Activated CD8-positive, alpha-beta memory T cell treated with anti-CD3 and anti-CD28 coated beads for 1 hour (primary cell): ENCODE data around the gene PHLPP2.

ENCODE experiments used
- DNase-seq, 2 donors: peaks; one replicate each; pipeline ENCODE4 v3.0.0-alpha.2; 2020; ENCODE audit warnings: low read depth in 1 of 2; ENCODE audit errors: extremely low read depth in 1 of 2

The PHLPP2 gene

DNA sequence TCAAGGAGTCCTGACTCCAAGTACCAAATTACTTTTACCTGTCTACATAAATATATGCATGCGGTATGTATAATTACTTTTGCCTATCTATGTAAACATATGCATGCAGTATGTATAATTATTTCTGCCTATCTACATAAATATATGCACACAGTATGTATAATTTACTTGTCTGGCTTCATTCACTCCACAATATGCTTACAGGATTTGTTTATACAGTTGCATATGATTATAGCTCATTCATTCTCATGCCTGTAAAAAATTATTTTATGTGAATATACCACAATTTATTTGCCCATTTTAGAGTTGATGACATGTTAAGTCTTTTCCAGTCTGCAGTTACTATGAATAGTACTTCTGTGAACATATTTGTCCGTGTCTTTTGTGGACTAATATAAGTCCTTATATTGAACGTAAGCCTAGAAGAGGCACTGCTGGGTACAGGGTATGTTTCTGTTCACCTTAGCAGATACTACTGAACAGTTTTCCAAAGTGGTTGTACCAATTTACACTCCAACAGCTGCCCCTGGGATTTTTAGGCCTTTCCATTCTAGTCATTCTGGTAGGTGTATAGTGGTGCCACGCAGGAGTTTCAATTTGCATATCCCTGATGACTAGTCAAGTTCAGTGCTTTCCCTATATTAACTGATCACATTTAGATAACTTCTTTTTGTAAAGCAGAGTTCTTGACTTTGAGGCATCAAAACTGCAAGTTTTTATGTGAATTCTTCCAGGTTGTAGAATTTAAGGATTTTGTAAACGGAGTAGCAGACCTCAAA, 51.5 kb downstream of the PHLPP2 start:
- no peak for DNase-seq

DNA sequence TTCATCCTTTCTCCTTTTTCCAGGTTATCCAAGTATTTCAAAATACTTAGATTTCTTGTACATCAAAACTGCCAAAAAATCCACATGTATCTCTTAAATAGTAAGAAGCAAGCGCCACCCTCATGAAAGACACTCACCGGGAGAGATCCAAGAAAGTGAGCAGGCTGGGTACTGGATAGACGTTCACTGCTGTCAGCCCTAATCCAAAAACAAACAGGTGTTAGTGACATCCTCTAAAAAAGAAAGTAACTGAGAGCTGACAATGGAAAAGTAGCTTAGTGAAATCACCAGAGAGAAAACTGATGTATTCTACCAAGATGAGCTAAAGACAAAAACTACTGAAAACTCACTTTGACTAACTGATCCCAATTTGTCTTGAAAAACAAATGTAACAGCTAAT, 52.4 kb downstream of the PHLPP2 start:
- no peak for DNase-seq

DNA sequence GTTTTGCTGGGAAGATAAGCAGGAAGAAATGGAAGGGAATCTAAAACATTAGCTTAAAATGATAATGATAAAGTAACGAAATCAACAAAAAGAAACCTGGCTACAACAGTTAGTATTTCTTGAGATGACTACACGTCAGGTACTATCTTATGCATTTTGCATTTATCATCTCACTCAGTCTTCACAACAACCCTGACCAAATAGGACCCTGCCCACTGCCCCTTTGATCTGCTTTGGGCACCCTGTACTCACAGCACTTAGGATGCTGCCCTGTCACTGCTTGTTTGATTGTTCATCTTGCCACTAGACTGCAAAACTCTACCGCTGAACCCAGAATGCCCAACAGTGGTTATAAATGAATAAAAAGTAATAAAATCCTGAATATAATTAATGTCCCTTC, 53.3 kb downstream of the PHLPP2 start:
- no peak for DNase-seq

DNA sequence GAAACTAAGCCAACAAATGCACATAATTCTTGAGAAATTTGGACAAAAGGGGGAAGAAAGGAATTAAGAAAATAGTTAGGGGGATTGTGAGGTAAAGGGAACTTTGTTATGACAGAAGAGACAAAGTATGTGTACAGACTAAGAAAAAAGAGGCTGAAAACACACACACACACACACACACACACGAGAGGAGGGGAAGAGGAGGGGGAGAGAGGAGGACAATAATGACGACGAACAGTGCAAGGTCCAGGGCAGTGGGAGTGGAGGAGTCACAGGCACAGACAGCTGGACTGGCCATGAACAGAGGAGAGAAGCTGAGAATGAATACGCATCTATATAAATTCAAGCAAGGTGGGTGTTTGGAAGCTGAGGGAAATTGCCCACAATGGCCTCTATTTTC, 54.0 kb downstream of the PHLPP2 start:
- DNase-seq = no peak

- no peak for DNase-seq
Observed at GRCh38 chr16:71669926-71670536, 54.5 kb downstream of the PHLPP2 start.

DNA sequence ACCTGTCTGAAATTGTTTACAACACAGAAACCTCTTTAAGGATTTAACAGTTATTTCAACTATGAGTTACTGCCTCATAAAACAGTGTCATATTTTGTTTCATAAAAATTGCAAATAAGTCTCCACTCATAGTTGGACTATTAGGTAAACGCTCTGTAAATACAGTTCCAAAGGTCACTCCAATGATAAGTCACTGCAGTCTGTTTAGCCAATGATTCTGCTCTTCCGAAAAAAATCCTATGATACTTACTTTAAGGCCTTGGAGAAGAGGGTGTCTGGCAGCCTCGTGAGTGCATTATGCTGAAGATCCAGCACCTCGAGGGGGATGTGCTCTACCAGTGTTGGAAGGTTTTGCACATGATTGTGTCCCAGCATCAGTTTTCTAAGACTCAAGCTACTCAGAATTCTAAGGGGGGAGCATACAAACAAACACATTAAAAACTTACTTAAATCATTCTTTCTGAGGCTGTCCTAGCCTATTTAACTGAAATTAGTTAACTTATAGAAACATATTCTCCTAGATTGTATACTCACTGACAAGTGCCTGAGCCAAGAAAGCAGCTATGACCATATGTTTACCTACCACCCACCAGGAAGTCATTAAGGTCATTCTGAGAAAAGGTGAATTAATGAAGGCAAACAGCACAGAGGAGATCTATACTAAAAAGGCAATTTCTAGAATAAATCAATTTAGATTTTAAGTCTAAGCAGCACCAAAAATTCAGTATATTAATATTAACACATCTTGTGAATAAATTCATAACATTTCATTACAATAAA, 57.4 kb downstream of the PHLPP2 start:
- DNase-seq = no peak

DNA sequence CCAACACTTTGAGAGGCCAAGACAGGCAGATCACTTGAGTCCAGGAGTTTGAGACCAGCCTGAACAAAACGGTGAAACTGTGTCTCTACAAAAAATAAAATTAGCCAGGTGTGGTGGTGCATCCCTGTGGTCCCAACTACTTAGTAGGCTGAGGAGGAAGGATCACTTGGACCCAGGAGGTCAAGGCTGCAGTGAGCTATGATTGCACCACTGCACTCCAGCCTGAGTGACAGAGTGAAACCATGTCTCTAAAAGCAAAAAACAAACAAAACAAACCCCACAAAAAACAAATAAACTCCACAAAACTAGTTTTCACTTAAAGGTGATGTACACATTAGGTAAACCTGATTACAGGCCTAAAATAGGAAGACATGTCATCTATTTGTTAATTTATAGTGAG, 58.2 kb downstream of the PHLPP2 start:
- DNase-seq = no peak

DNA sequence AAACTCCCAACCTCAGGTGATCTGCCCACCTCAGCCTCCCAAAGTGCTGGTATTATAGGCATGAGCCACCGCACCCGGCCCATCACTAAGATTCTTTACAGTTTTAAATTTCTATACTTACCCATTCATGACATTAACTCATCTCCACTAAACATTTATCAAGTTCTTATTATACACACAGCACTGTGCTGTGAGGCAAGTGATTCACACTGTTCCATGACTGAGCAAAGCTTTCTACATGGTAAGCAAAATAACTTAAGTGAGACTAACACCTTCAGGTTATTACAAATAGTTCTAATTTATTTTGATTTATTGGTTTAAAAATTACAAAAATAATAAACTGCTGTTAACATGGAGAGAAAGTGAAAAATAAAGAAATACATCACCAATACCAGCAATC, 65.0 kb downstream of the PHLPP2 start:
- no peak for DNase-seq

DNA sequence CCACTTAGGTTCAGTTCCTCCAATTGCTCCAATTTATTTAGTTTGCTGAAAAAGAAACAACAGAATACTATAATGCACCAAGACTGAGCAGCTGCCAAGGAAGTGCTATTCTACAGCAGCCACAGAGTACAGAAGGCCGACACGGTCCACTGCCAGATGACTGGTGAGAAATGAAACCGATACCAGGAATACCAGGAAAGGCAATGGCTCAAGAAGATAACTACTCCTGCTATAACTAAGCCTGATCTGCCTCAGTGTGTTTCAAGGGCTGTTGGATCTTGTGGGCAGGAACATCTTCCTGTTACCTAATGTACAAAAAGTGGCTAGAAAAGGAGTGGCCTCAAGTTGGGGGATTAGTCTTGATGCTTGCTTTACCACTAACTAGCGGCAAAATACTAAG, 65.7 kb downstream of the PHLPP2 start:
- DNase-seq = no peak

DNA sequence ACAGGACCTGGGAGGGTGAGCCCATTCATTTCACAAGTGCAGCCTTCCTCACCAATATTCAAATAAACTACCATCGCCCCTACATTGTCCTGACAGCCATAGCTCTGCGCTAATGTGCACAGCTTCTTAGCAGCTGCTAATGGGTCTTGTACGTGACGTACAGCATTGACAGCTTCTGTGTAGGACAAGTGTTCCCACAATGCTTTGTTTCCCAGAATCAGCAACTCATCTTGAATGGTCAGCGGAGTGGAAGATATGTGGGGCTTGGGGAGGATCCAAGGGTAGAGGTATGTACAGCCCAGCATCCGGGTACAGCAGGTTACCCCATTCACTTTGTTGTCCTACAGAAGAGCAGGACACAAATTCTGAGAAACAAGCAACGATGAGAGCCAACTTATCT, 74.8 kb downstream of the PHLPP2 start:
- DNase-seq = no peak

DNA sequence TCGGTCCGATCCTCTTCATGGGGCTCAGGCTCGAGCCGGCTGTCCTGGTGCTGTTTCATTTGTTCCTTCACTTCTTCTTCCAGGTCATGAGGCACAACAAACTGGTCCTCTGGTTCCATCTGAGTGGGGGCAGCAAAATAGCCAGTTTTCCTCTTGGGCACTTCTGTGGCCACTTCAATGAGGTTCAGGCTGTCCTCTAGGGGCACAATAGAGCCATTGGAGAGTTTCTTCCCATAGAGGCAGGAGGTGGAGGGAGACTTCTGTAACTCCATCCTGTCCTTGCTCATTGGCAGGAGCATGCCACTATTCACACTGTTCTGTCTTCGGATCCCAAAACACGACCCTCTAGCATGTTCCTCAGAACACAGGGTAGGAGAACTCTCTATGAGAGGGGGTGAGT, 75.6 kb downstream of the PHLPP2 start:
- DNase-seq = no peak

DNA sequence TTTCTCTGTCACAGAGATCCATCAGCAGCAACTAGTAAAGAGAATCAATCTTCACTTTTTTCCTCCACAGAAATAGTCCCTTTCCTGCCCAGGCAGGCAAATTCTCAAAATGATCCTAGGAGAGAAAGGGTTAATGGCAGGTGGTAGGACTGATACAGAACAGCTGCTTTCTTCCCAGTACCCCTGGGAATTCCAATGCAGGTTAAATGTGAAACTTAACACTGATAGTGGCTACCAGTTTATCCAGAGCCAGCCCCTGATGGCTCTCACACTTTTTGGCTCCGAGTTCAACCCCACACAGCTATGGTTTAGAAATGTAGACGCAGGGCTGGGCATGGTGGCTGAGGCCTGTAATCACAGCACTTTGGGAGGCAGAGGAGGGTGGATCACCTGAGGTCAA, 76.3 kb downstream of the PHLPP2 start:
- no peak for DNase-seq

- no peak for DNase-seq
Observed at GRCh38 chr16:71647391-71647790, 77.1 kb downstream of the PHLPP2 start.

DNA sequence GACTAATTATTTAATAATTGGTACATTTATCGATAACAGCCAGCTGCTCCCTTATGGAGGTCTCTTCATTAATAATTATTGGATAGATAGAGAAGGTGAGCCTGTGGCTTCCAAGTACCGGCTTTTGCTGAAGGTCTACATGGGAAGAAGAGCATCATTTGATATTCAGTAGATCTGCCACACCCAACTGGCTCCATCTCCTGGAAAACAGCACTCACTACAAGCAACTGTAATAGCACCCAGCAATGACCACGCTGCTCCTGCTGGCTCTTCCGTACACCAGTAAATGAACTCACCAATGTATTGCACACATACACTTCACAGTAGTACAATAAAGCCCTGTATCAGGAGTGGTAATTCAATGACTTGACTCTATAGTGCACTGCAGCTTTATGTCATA, 79.1 kb downstream of the PHLPP2 start:
- DNase-seq = no peak

DNA sequence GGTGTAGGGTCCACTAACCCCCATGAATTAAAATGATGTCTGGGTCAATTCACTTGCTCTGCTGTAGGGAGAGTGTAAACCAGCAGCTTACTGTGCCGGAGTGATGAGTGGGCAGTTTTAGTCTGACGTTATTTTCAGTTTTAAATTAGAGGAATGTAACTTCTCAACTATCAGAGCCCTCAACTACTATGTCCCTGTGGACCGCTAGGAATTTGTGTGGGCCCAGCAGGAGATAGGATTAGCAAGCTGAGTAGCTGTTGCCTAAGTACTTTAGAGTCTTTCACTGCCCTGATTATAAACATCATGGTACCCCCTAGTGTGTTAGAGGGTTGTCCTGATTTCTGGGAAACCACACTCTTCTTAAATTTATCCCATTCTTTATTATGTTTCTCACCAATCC, 87.1 kb downstream of the PHLPP2 start:
- DNase-seq = no peak

DNA sequence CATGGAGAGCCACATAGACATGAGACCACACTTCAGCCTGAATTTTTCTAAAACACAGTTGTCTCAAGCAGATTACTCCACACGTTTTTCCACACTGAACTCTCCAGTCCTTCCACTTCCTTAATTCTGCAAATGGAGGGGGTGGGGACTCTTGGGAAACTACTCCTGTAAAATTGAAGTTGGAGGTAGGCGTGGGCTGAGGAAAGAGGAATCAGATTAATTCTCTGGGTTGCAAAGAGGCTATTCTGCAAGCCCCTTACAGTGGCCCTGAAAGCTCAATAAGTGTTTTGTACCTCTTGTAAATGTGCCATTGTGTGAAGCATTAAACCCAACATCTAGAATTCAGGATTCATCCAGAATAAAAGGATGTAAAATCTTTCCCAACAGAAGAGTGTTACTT, 88.9 kb downstream of the PHLPP2 start:
- DNase-seq = no peak

DNA sequence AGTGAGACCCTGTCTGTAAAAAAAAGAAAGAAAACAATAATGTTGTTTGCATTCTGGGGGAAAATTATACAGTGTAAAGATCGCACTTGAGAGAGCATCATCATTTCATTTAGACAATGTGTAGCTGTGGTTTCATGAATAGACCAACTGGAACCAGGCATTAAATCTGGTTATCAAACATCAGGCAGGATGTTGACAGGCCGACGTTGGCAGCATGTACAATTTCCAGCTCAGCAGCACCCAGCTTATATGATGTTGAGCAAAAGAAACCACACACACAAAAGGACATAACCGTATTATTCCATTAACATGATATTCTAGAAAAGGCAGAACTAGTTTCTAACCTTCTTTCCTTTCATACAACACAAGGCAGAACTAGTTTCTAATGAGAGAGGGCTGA, 92.7 kb downstream of the PHLPP2 start:
- DNase-seq = no peak

GRCh38 chr16:71630808-71631207, 93.7 kb downstream of the PHLPP2 start:
- no peak for DNase-seq

DNA sequence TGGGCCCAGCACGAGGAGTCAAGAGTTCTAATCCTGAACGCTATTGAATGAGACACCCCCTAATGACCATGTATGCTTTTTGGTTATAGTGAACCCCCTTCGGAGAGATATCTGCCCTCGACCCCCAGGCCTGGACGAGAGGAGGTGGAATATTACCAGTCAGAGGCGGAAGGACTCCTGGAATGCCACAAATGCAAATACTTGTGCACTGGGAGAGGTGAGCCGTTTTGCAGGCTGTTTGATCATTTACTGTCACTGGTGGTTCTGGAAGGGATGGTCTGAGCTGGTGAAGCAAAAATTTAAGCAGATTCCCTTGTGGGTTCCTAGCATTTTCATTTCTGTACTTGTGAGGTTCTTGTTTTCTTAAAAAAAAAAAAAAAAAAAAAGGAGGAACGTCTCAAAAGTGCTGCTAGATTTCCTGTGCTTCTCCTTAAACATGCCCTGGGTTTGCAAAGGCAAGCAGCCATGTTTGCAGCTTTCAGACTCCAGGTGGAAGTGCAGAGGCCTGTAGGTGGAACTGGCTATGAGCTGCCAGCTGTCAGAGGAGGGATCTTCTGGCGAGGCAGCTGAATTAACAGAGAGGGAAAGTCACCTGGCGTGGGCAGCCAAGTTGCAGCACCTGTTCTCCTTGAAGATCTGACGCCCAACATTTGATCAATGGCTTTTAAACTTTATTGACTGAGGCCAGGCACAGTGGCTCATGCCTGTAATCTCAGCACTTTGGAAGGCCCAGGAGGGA, 95.1 kb downstream of the PHLPP2 start:
- no peak for DNase-seq

GRCh38 chr16:71628810-71629209, 95.7 kb downstream of the PHLPP2 start:
- DNase-seq = no peak

DNA sequence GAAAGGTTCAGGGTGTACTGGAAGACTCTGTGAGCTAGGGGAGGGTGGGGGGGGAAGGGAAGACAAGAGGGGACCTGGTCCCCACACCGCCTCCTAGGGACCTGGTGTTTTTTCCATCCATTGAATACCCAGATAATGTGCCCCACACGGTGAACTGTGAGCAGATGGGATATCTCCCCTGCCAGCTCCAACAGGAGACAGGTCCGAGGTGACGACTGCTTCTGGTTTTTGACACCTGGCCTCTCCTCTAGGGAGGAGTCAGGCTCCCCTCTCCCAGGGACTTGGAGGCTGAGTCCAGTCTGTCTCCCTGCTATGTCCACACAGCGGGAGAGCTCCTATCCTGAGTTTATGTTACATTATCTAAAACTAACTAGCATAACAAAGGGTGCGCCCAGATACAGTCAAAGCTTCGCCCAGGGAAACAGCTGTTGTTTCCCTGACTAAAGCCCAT, 96.7 kb downstream of the PHLPP2 start:
- DNase-seq = no peak
